HG02943 (cell line): ENCODE data around the gene EIF1B.
"Not testable (repeated sequence)": the region's sequence is repeated elsewhere in the genome, so short reads cannot be mapped to it uniquely, and the experiment has no call there.

Experiments
- ATAC-seq: cut with Tn5 transposase; IDR thresholded peaks from one replicate; pipeline ENCODE4 v1.9.1; 2021; ENCODE audit warnings: mild to moderate bottlenecking, low read depth, moderate library complexity; ENCODE audit not compliant: unreplicated experiment

Gene EIF1B

GRCh38 chr3:40309418-40309924 is at the start of gene EIF1B:
EIF1B (plus strand) TSS chr3:40309707; CDS start chr3:40309942, 235 bp downstream.
- ATAC-seq: peak; percentile 93

- no peak for ATAC-seq
Measured at GRCh38 chr3:40262331-40262730, 47.2 kb upstream of the EIF1B start.

- ATAC-seq: no peak
Measured at GRCh38 chr3:40264451-40264850, 45.1 kb upstream of the EIF1B start.

GRCh38 chr3:40265181-40265580 is 44.3 kb upstream of the EIF1B start:
- no peak for ATAC-seq

GRCh38 chr3:40267937-40268724 is 41.4 kb upstream of the EIF1B start:
- no peak for ATAC-seq

GRCh38 chr3:40268802-40269524 is 40.5 kb upstream of the EIF1B start:
- no peak for ATAC-seq

- ATAC-seq: no peak
Measured at GRCh38 chr3:40278791-40279190, 30.7 kb upstream of the EIF1B start.

GRCh38 chr3:40281995-40282394 is 27.5 kb upstream of the EIF1B start:
- ATAC-seq: no peak

- not testable (repeated sequence) for ATAC-seq
Measured at GRCh38 chr3:40283057-40283456, 26.4 kb upstream of the EIF1B start.

- no peak for ATAC-seq
Measured at GRCh38 chr3:40287248-40287647, 22.3 kb upstream of the EIF1B start.

GRCh38 chr3:40290396-40290795 is 19.1 kb upstream of the EIF1B start:
- ATAC-seq: no peak

- ATAC-seq: no peak
Measured at GRCh38 chr3:40291471-40291870, 18.0 kb upstream of the EIF1B start.

GRCh38 chr3:40292637-40293349 is 16.7 kb upstream of the EIF1B start:
- no peak for ATAC-seq

GRCh38 chr3:40294434-40294833 is 15.1 kb upstream of the EIF1B start:
- no peak for ATAC-seq

GRCh38 chr3:40298075-40298474 is 11.4 kb upstream of the EIF1B start:
- no peak for ATAC-seq

GRCh38 chr3:40299130-40299720 is 10.3 kb upstream of the EIF1B start:
- ATAC-seq: no peak

- ATAC-seq: no peak
Measured at GRCh38 chr3:40299721-40300335, 9.7 kb upstream of the EIF1B start.

- no peak for ATAC-seq
Measured at GRCh38 chr3:40302784-40303183, 6.7 kb upstream of the EIF1B start.

- ATAC-seq: no peak
Measured at GRCh38 chr3:40304352-40304751, 5.2 kb upstream of the EIF1B start.

GRCh38 chr3:40306336-40306735 is 3.2 kb upstream of the EIF1B start:
- ATAC-seq: no peak
